BLaER1 treated with 17β-estradiol and CSF1 and Interleukin-3, amounts not matched to agents 10 nM and 100 nM (cell line): Measurements from ENCODE around the gene GMCL1.
A peak's percentile ranks its signal among the peaks of the same experiment; 100 is the strongest.

ENCODE experiments used
- H3K27ac ChIP-seq, 11 experiments: shearing (Covaris generic); formaldehyde crosslinking; 2 replicates each; pipeline ENCODE4 v1.8.1; 2022
- H3K27me3 ChIP-seq, 11 experiments: shearing (Covaris generic); formaldehyde crosslinking; 2 replicates each; pipeline ENCODE4 v1.8.1; 2022
- H3K36me3 ChIP-seq, 11 experiments: shearing (Covaris generic); formaldehyde crosslinking; 2 replicates each; pipeline ENCODE4 v1.8.1; 2022
- H3K4me1 ChIP-seq, 10 experiments: shearing (Covaris generic); formaldehyde crosslinking; 2 replicates each; pipeline ENCODE4 v1.8.1; 2022
- H3K4me2 ChIP-seq, 11 experiments: shearing (Covaris generic); formaldehyde crosslinking; 2 replicates each; pipeline ENCODE4 v1.8.1; 2022
- H3K4me3 ChIP-seq, 10 experiments: shearing (Covaris generic); formaldehyde crosslinking; 2 replicates each; pipeline ENCODE4 v1.8.1; 2022
- H3K9ac ChIP-seq, 11 experiments: shearing (Covaris generic); formaldehyde crosslinking; 2 replicates each; pipeline ENCODE4 v1.8.1; 2022
- H3K9me3 ChIP-seq, 11 experiments: shearing (Covaris generic); formaldehyde crosslinking; replicated peaks in 1 of 11; 2 replicates each; pipeline ENCODE4 v1.8.1; 2022
- H4K20me1 ChIP-seq, 11 experiments: shearing (Covaris generic); formaldehyde crosslinking; 2 replicates each; pipeline ENCODE4 v1.8.1; 2022
- Cebpa-rat ChIP-seq, 11 experiments: shearing (Covaris generic); IDR thresholded peaks; 2 replicates each; pipeline ENCODE4 v1.8.1; 2022

Gene GMCL1

DNA sequence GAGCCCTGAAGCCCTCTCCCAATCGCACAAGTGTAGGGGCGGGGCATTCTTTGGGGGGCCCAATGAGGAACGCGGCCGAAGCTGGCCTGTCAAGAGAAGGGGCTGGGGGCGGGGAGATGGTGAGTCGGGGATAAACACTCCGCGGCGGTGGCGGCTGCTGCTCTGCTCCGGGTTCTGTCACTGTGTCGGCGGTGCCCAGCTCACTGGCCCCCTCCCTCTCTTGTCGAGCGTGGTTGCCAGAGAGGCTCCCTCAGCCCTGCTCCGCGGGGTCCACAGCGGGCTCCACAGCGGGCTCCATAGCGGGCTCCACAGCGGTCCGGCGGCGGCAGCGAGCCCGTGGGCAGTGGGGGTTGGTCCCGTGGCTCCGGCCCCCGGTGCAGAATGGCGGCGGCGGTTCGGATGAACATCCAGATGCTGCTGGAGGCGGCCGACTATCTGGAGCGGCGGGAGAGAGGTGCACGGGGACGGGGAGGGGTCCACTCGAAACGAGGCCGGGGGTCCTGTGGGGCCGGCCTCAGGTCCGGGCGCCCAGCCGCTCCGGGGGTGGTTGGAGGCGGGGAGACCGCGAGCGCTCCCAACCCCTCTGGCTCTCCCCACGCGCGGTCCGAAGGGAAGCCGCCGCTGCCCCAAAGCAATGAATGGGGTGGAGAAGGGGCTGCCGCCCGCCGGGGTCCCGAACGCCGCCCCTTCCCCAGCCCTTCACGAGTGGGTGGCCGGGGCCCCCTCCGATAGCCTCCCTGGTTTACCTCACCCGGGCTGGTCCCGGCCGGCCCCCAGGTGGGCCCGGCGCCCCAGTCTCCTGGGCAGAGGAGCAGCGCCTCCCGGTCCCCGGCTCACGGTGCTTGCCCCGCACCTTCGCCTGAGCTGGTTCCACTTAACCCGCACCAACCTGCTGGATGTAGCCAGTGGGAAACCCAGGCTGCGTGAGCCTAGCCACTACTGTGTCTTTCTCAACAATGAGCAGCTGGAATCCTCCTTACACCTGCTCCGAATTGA lies 85.8 kb downstream of the GMCL1 start, which contains the start of gene MXD1:
Gene MXD1 (plus strand): TSS at position 160 of the 996 bp plus-strand sequence. CDS start 222 bp downstream, at position 382.
- no peak for TF ChIP-seq Cebpa-rat (IDR thresholded peaks at IDR 0.05)
- peaks cover 14 to 52% (median 18%) of the 10 kb centered on the region in 10 experiments for H3K4me1 ChIP-seq
- H4K20me1 ChIP-seq = peaks cover 0 to 53% (median 11%) of the 10 kb centered on the region in 11 experiments; a peak in 16 of 22 replicates
- peak within 1 kb of the TSS; percentile 86 to 100 (median 98) for H3K4me2 ChIP-seq
- peaks cover 0 to 33% (median 26%) of the 10 kb centered on the region in 11 experiments; a peak in 18 of 22 replicates for H3K27me3 ChIP-seq
- H3K4me3 ChIP-seq = peak within 1 kb of the TSS; percentile 81 to 97 (median 90)
- peaks cover 0 to 64% (median 21%) of the 10 kb centered on the region in 11 experiments; a peak in 16 of 22 replicates for H3K36me3 ChIP-seq
- peak within 1 kb of the TSS; percentile 82 to 99 (median 91) for H3K9ac ChIP-seq
- no peaks in the 10 kb centered on the region for H3K9me3 ChIP-seq
- H3K27ac ChIP-seq = peak within 1 kb of the TSS; percentile 86 to 96 (median 91)

DNA sequence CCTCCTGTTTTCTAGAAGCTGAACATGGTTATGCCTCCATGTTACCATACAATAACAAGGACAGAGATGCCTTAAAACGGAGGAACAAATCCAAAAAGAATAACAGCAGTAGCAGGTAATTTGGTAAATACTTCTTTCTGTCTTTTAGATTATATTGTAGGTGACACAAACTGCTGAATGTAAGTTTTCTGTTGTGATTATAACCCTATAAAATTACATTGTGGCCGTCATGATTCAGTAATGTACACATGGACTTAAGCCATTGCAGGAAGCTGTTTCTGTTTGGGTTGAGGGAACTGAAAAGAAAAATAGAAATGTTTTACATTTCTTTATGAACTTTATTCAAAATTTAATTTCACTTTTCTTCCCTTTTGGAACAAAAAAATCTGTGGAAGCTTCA lies 86.6 kb downstream of the GMCL1 start:
- Histone ChIP-seq H3K9me3 (no peaks in the 10 kb centered on the region), H3K4me1 (peaks cover 14 to 60% (median 18%) of the 10 kb centered on the region in 10 experiments), H3K4me2 (peak overlapping the region; percentile 83 to 100 (median 98); a peak in 21 of 22 replicates), H3K4me3 (peak overlapping the region; percentile 81 to 97 (median 90)), H3K36me3 (peaks cover 0 to 64% (median 15%) of the 10 kb centered on the region in 11 experiments; a peak in 13 of 22 replicates), H3K27ac (peak overlapping the region in 4 of 11 experiments; percentile 90 to 94 (median 92); a peak in 8 of 22 replicates), H3K9ac (peak overlapping the region in 6 of 11 experiments; percentile 84 to 99 (median 95); a peak in 11 of 22 replicates), H3K27me3 (peaks cover 0 to 33% (median 26%) of the 10 kb centered on the region in 11 experiments; a peak in 18 of 22 replicates), H4K20me1 (peaks cover 0 to 62% (median 11%) of the 10 kb centered on the region in 11 experiments; a peak in 16 of 22 replicates)
- no peak for TF ChIP-seq Cebpa-rat (IDR thresholded peaks at IDR 0.05)

DNA sequence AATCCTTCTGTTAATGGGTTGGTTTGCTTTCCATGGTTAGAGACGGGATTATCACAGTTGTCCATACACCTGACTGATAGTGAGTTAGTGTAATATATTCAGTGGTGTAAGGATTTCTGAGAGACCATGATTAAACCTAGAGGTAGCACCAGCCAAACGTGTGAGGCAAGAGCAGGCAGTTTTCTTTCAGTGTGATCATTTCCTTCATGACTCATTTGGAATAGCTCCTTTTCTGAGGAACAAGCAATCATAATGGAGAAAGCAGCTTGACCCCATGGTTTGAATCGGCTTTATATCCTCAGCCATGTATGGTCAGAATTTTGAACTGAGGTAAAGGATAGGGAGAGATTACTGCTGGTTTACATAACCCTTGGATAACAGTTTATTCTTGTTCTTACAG lies 88.4 kb downstream of the GMCL1 start:
- H3K9me3 ChIP-seq = no peaks in the 10 kb centered on the region
- H3K27me3 ChIP-seq = peaks cover 0 to 33% (median 26%) of the 10 kb centered on the region in 11 experiments; a peak in 18 of 22 replicates
- H3K36me3 ChIP-seq = peaks cover 0 to 77% (median 21%) of the 10 kb centered on the region in 11 experiments; a peak in 14 of 22 replicates
- no peak for TF ChIP-seq Cebpa-rat (IDR thresholded peaks at IDR 0.05)
- peaks cover 14 to 69% (median 18%) of the 10 kb centered on the region in 10 experiments for H3K4me1 ChIP-seq
- peak overlapping the region in 4 of 11 experiments; percentile 4 to 99 (median 96); a peak in 7 of 22 replicates for H3K9ac ChIP-seq
- H4K20me1 ChIP-seq = peaks cover 0 to 79% (median 11%) of the 10 kb centered on the region in 11 experiments; a peak in 16 of 22 replicates
- H3K4me2 ChIP-seq = peak overlapping the region in 5 of 11 experiments; percentile 24 to 95 (median 93); a peak in 10 of 22 replicates
- peak overlapping the region in 4 of 10 experiments; percentile 90 to 97 (median 96); a peak in 8 of 20 replicates for H3K4me3 ChIP-seq
- peak overlapping the region in 4 of 11 experiments; percentile 5 to 94 (median 92); a peak in 6 of 22 replicates for H3K27ac ChIP-seq

DNA sequence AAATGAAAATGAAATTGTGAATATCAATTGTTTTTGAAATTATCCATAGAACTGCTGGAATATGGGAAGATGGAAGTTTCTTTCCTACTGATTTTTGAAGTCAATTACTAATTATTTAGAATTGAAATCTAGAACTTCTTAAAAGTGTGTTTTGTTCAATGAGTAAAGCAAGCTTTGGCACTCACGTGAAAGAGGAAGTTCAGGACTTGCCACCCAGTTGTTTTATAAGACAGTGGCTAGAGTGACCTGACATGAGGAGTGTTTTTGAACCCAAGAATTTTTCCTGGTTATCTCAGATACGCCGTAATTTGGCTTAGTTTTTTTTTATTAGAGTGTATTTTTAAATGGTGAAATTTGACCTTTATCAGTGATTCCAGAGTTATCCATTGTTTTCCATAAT lies 88.9 kb downstream of the GMCL1 start:
- no peak for TF ChIP-seq Cebpa-rat (IDR thresholded peaks at IDR 0.05)
- Histone ChIP-seq H4K20me1 (peaks cover 0 to 85% (median 11%) of the 10 kb centered on the region in 11 experiments; a peak in 16 of 22 replicates), H3K36me3 (peaks cover 0 to 83% (median 21%) of the 10 kb centered on the region in 11 experiments; a peak in 13 of 22 replicates), H3K27me3 (peaks cover 0 to 33% (median 26%) of the 10 kb centered on the region in 11 experiments; a peak in 18 of 22 replicates), H3K4me2 (peak overlapping the region in 4 of 11 experiments; percentile 83 to 95 (median 94); a peak in 8 of 22 replicates), H3K9ac (peak overlapping the region in 3 of 11 experiments; percentile 96 to 99 (median 96); a peak in 7 of 22 replicates), H3K9me3 (no peaks in the 10 kb centered on the region), H3K27ac (peak overlapping the region in 4 of 11 experiments; percentile 5 to 94 (median 92); a peak in 6 of 22 replicates), H3K4me1 (peaks cover 12 to 69% (median 17%) of the 10 kb centered on the region in 10 experiments), H3K4me3 (peak overlapping the region in 3 of 10 experiments; percentile 90 to 97 (median 96); a peak in 6 of 20 replicates)

GRCh38 chr2:69923116-69923515 lies 93.7 kb downstream of the GMCL1 start:
- H4K20me1 ChIP-seq = peaks cover 0 to 100% (median 0%) of the 10 kb centered on the region in 11 experiments; a peak in 6 of 22 replicates
- TF ChIP-seq Cebpa-rat (IDR thresholded peaks at IDR 0.05) = no peak
- peak overlapping the region in 2 of 11 experiments; percentile 14 to 96; a peak in 1 of 22 replicates for H3K9ac ChIP-seq
- peak overlapping the region in 2 of 10 experiments; percentile 11; a peak in 2 of 20 replicates for H3K4me3 ChIP-seq
- H3K9me3 ChIP-seq = no peaks in the 10 kb centered on the region
- 0 out of 22 replicates have a peak, but pooled peaks cover 0 to under 1% (median 0%) of the 10 kb centered on the region in 11 experiments for H3K27me3 ChIP-seq
- peak overlapping the region in 3 of 11 experiments; percentile 40 to 95 (median 93); a peak in 5 of 22 replicates for H3K4me2 ChIP-seq
- peaks cover 0 to 100% (median 14%) of the 10 kb centered on the region in 11 experiments; a peak in 13 of 22 replicates for H3K36me3 ChIP-seq
- peaks cover 0 to 100% (median 3%) of the 10 kb centered on the region in 10 experiments; a peak in 10 of 20 replicates for H3K4me1 ChIP-seq
- H3K27ac ChIP-seq = peak overlapping the region in 1 of 11 experiments; percentile 1; a peak in 1 of 22 replicates

DNA sequence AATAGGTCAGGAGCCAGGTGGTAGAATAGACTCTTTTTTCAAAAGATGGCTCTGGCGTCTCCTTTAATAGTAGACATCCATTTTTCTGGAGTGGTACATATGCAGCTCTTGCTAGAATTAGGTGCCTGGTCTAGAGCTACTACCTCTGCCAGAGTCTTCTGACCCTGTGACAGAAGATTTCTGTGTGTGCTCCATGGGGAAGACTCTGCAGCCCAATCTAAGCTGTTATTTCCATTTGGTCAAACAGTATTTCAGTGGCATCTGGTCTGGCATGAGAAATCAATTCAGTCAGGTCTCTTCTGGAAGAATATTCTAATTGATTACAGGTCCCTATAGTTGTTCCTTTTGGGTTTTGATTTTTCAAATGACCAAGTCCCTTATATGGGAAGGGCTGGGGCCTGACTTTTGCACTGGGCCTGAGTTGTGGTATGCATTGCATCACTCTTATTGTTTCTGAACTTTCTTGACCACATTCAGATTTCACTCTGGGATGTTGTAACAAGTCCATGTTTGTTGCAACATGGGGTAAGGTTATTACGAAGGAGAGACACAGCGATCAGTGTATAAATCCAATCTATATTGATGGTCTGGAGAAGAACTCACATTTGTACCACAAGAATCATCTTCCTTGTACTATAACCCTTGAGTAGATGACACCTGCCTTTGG lies 97.5 kb downstream of the GMCL1 start:
- no peaks in the 10 kb centered on the region for H3K27me3 ChIP-seq
- H4K20me1 ChIP-seq = peaks cover 0 to 100% (median 0%) of the 10 kb centered on the region in 11 experiments; a peak in 6 of 22 replicates
- 0 out of 20 replicates have a peak overlapping the region, but pooled peaks of 1 of the 10 experiments have one; percentile 5 for H3K4me3 ChIP-seq
- no peaks in the 10 kb centered on the region for H3K9me3 ChIP-seq
- peaks cover 0 to 100% (median 5%) of the 10 kb centered on the region in 10 experiments; a peak in 13 of 20 replicates for H3K4me1 ChIP-seq
- peak overlapping the region in 4 of 11 experiments; percentile 2 to 78 (median 25); a peak in 4 of 22 replicates for H3K27ac ChIP-seq
- H3K36me3 ChIP-seq = peaks cover 0 to 100% (median 4%) of the 10 kb centered on the region in 11 experiments; a peak in 13 of 22 replicates
- H3K4me2 ChIP-seq = peak overlapping the region in 4 of 11 experiments; percentile 19 to 93 (median 68); a peak in 7 of 22 replicates
- peak in 1 of 11 experiments; percentile 51; a peak in 1 of 22 replicates for TF ChIP-seq Cebpa-rat (IDR thresholded peaks at IDR 0.05)
- peak overlapping the region in 2 of 11 experiments; percentile 2 to 55; a peak in 1 of 22 replicates for H3K9ac ChIP-seq
